Measurements from ENCODE around the gene FAM50A. TPM values are rescaled to one million over a fixed set of nuclear protein-coding genes. Genes with fewer than 3 reads are reported as not detected.
A peak's percentile ranks its signal among the peaks of the same experiment; 100 is the strongest.

FAM50A gene
- total and polyA plus RNA-seq, 4 donors = 23.4 to 202 (median 90.4) TPM

GRCh38 chrX:154436983-154437752 is 6.8 kb upstream of the FAM50A start, which contains the start of gene GDI1:
TSS of gene GDI1 (plus strand) at chrX:154437154. CDS start at chrX:154437255, 101 bp downstream.
- ATAC-seq (ENCODE audit: insufficient read depth, low FRiP score) (peak; percentile 71), DNase-seq (peak; percentile 50 to 59 (median 52))
- Histone ChIP-seq H3K4me3 (peak within 1 kb of the TSS; percentile 62), H3K4me1 (ENCODE audit: control insufficient read depth in 5 of 5, insufficient read depth in 5 of 5, low read length in 5 of 5) (peaks cover 0 to 8% (median 0%) of the 10 kb centered on the region in 5 donors), H3K36me3 (ENCODE audit: control insufficient read depth in 4 of 4, insufficient read depth in 4 of 4, low read length in 4 of 4) (peaks cover 0 to 32% (median 12%) of the 10 kb centered on the region in 4 donors), H3K9me3 (ENCODE audit: control insufficient read depth in 4 of 4, insufficient read depth in 3 of 4, low read length in 3 of 4) (peaks cover 0 to 2% (median 0%) of the 10 kb centered on the region in 4 donors), H3K27ac (ENCODE audit: low read depth in 1 of 2, low read length in 1 of 2) (peak within 1 kb of the TSS; percentile 85 to 89), H3K27me3 (ENCODE audit: control insufficient read depth in 3 of 3, insufficient read depth in 3 of 3, low read length in 2 of 3) (no peaks in the 10 kb centered on the region), H3K9ac (ENCODE audit: insufficient read depth in 1 of 2, low read length in 2 of 2) (peak within 1 kb of the TSS in 1 of 2 donors; percentile 67)
- no peak for TF ChIP-seq CTCF (IDR thresholded peaks at IDR 0.05; ENCODE audit: control extremely low read depth, extremely low read depth)
- 3 to 35% methylated on average over 20 to 93 of the region's 93 CpGs for WGBS, 2 donors

- peak overlapping the region; percentile 60 for H3K4me3 ChIP-seq
- no peaks in the 10 kb centered on the region for H3K27me3 ChIP-seq (ENCODE audit: control insufficient read depth in 3 of 3, insufficient read depth in 3 of 3, low read length in 2 of 3)
- no peak for TF ChIP-seq CTCF (IDR thresholded peaks at IDR 0.05; ENCODE audit: control extremely low read depth, extremely low read depth)
- peaks cover 0 to 32% (median 9%) of the 10 kb centered on the region in 4 donors for H3K36me3 ChIP-seq (ENCODE audit: control insufficient read depth in 4 of 4, insufficient read depth in 4 of 4, low read length in 4 of 4)
- no peak overlapping the region for H3K27ac ChIP-seq (ENCODE audit: low read depth in 1 of 2, low read length in 1 of 2)
- peaks cover 0 to 8% (median 0%) of the 10 kb centered on the region in 5 donors for H3K4me1 ChIP-seq (ENCODE audit: control insufficient read depth in 5 of 5, insufficient read depth in 5 of 5, low read length in 5 of 5)
- peak overlapping the region in 1 of 2 donors; percentile 67 for H3K9ac ChIP-seq (ENCODE audit: insufficient read depth in 1 of 2, low read length in 2 of 2)
- DNase-seq (no peak), ATAC-seq (ENCODE audit: insufficient read depth, low FRiP score) (no peak)
- H3K9me3 ChIP-seq (ENCODE audit: control insufficient read depth in 4 of 4, insufficient read depth in 3 of 4, low read length in 3 of 4) = peaks cover 0 to 2% (median 0%) of the 10 kb centered on the region in 4 donors
- 62 to 68% methylated on average over 21 to 28 of the region's 28 CpGs for WGBS, 2 donors
Measured at GRCh38 chrX:154437971-154438893, 5.7 kb upstream of the FAM50A start.

- Histone ChIP-seq H3K9me3 (ENCODE audit: control insufficient read depth in 4 of 4, insufficient read depth in 3 of 4, low read length in 3 of 4) (peaks cover 0 to 2% (median 0%) of the 10 kb centered on the region in 4 donors), H3K9ac (ENCODE audit: insufficient read depth in 1 of 2, low read length in 2 of 2) (no peak overlapping the region), H3K27me3 (ENCODE audit: control insufficient read depth in 3 of 3, insufficient read depth in 3 of 3, low read length in 2 of 3) (no peaks in the 10 kb centered on the region), H3K36me3 (ENCODE audit: control insufficient read depth in 4 of 4, insufficient read depth in 4 of 4, low read length in 4 of 4) (peaks cover 0 to 21% (median 8%) of the 10 kb centered on the region in 4 donors), H3K4me1 (ENCODE audit: control insufficient read depth in 5 of 5, insufficient read depth in 5 of 5, low read length in 5 of 5) (peaks cover 0 to 8% (median 0%) of the 10 kb centered on the region in 5 donors), H3K27ac (ENCODE audit: low read depth in 1 of 2, low read length in 1 of 2) (no peak overlapping the region), H3K4me3 (no peak overlapping the region)
- TF ChIP-seq CTCF (IDR thresholded peaks at IDR 0.05; ENCODE audit: control extremely low read depth, extremely low read depth) = no peak
- DNase-seq (no peak), ATAC-seq (ENCODE audit: insufficient read depth, low FRiP score) (no peak)
- WGBS, 2 donors = 88 to 93% methylated on average over 13 to 18 of the region's 18 CpGs
Measured at GRCh38 chrX:154439841-154440240, 4.1 kb upstream of the FAM50A start.

Measured in lung (tissue), 12 donors.